NB4 (cell line): ENCODE measurements around the gene MYO1A.

ENCODE experiments used
- MAX ChIP-seq: IDR thresholded peaks from 2 replicates; pipeline ENCODE4 v1.6.1; 2011; ENCODE audit warnings: low read depth, low read length
- POLR2A ChIP-seq: IDR thresholded peaks from 2 replicates; pipeline ENCODE4 v1.6.1; 2011; ENCODE audit warnings: mild to moderate bottlenecking; ENCODE audit not compliant: insufficient read length; ENCODE audit errors: extremely low read depth
- TF ChIP-seq, protein P1 (sequence below): IDR thresholded peaks from one replicate; pipeline ENCODE4 v1.5.1; 2012; ENCODE audit warnings: low read depth, low read length

- TF ChIP-seq, protein P1, sequence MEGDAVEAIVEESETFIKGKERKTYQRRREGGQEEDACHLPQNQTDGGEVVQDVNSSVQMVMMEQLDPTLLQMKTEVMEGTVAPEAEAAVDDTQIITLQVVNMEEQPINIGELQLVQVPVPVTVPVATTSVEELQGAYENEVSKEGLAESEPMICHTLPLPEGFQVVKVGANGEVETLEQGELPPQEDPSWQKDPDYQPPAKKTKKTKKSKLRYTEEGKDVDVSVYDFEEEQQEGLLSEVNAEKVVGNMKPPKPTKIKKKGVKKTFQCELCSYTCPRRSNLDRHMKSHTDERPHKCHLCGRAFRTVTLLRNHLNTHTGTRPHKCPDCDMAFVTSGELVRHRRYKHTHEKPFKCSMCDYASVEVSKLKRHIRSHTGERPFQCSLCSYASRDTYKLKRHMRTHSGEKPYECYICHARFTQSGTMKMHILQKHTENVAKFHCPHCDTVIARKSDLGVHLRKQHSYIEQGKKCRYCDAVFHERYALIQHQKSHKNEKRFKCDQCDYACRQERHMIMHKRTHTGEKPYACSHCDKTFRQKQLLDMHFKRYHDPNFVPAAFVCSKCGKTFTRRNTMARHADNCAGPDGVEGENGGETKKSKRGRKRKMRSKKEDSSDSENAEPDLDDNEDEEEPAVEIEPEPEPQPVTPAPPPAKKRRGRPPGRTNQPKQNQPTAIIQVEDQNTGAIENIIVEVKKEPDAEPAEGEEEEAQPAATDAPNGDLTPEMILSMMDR: no peak
- TF ChIP-seq MAX (no peak), POLR2A (no peak)
Observed at GRCh38 chr12:57031138-57031725, 18.7 kb downstream of the MYO1A start.
